HL-60 (cell line): Measurements from ENCODE around the gene STARD3NL.

Experiments
- DNase-seq, 2 experiments: peaks; one replicate each; pipeline ENCODE4 v3.0.0-alpha.2; 2010 to 2020; ENCODE audit warnings: low read depth in 1 of 2, low spot score in 1 of 2
- H3K27ac ChIP-seq: fragments of 250-450 bp; sonication (Bioruptor Pico); replicated peaks from 2 replicates; pipeline ENCODE4 v1.5.1; 2020; ENCODE audit warnings: mild to moderate bottlenecking, moderate library complexity
- H3K27me3 ChIP-seq: fragments of 250-450 bp; sonication (Bioruptor Pico); 2 replicates; pipeline ENCODE4 v1.5.1; 2021; ENCODE audit warnings: mild to moderate bottlenecking, moderate library complexity; ENCODE audit not compliant: insufficient read depth, poor library complexity, severe bottlenecking
- H3K4me3 ChIP-seq: replicated peaks from 2 replicates; pipeline ENCODE4 v1.5.1; 2011; ENCODE audit warnings: mild to moderate bottlenecking, control low read depth, low read length; ENCODE audit not compliant: insufficient read depth
- GABPA ChIP-seq: IDR thresholded peaks from 2 replicates; pipeline ENCODE4 v1.6.1; 2012; ENCODE audit warnings: low read depth
- POLR2AphosphoS5 ChIP-seq: IDR thresholded peaks from 2 replicates; pipeline ENCODE4 v1.6.1; 2012; ENCODE audit warnings: low read depth
- SPI1 ChIP-seq: IDR thresholded peaks from 2 replicates; pipeline ENCODE4 v1.6.1; 2012; ENCODE audit warnings: low read depth, mild to moderate bottlenecking, borderline replicate concordance
- TF ChIP-seq, protein P1 (sequence below): IDR thresholded peaks from 2 replicates; pipeline ENCODE4 v1.6.1; 2012; ENCODE audit warnings: low read depth; ENCODE audit not compliant: insufficient replicate concordance
- TF ChIP-seq, protein P2 (sequence below): IDR thresholded peaks from one replicate; pipeline ENCODE4 v1.5.1; 2011; ENCODE audit warnings: low read length, control low read depth, inconsistent platforms; ENCODE audit not compliant: insufficient read depth

STARD3NL gene

DNA sequence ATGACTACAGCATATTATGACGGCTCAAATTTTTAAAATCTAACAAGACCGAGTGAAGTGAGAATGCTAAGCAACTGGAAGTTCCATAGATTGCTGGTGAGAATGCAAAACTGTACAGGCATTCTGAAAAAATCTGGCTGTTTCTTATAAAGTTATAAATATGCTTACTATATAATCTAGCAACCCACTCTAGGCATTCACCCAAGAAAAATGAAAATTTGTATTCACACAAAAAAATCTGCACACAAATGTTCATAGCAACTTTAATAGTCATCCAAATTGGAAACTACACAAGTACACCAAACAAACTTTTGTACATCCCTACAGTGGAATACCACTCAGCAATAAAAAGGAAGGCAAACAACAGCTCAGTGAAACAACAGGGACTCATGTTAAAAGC, 39.9 kb upstream of the STARD3NL start:
- no peak overlapping the region for H3K4me3 ChIP-seq

DNA sequence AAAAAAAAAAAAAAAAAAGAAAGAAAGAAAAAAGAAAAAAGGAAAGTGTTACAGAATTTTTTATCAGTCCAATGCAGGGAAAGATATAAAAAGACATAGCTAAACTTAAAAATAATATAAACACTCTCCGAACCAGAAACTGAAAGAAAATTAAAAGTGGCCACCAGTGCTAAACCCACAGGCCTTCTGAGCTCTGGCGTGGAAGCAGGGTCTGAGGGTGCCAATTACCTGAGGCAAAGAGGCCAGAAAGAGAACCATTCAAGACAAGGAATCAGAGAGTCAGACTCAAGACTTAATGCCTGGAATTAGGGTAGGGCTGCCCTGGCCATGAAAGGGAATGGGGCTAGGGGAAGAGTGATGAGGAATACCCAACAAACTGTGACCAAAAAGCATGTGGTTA, 36.9 kb upstream of the STARD3NL start:
- H3K4me3 ChIP-seq: no peak overlapping the region

More for the DNA sequence above, 39.9 kb upstream of the STARD3NL start:
- no peak for DNase-seq
- H3K27ac ChIP-seq: no peak overlapping the region
- H3K27me3 ChIP-seq: no peaks in the 10 kb centered on the region
- TF ChIP-seq GABPA (no peak), SPI1 (no peak), POLR2AphosphoS5 (no peak)
- TF ChIP-seq, protein P1, sequence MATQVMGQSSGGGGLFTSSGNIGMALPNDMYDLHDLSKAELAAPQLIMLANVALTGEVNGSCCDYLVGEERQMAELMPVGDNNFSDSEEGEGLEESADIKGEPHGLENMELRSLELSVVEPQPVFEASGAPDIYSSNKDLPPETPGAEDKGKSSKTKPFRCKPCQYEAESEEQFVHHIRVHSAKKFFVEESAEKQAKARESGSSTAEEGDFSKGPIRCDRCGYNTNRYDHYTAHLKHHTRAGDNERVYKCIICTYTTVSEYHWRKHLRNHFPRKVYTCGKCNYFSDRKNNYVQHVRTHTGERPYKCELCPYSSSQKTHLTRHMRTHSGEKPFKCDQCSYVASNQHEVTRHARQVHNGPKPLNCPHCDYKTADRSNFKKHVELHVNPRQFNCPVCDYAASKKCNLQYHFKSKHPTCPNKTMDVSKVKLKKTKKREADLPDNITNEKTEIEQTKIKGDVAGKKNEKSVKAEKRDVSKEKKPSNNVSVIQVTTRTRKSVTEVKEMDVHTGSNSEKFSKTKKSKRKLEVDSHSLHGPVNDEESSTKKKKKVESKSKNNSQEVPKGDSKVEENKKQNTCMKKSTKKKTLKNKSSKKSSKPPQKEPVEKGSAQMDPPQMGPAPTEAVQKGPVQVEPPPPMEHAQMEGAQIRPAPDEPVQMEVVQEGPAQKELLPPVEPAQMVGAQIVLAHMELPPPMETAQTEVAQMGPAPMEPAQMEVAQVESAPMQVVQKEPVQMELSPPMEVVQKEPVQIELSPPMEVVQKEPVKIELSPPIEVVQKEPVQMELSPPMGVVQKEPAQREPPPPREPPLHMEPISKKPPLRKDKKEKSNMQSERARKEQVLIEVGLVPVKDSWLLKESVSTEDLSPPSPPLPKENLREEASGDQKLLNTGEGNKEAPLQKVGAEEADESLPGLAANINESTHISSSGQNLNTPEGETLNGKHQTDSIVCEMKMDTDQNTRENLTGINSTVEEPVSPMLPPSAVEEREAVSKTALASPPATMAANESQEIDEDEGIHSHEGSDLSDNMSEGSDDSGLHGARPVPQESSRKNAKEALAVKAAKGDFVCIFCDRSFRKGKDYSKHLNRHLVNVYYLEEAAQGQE: no peak
- TF ChIP-seq, protein P2, sequence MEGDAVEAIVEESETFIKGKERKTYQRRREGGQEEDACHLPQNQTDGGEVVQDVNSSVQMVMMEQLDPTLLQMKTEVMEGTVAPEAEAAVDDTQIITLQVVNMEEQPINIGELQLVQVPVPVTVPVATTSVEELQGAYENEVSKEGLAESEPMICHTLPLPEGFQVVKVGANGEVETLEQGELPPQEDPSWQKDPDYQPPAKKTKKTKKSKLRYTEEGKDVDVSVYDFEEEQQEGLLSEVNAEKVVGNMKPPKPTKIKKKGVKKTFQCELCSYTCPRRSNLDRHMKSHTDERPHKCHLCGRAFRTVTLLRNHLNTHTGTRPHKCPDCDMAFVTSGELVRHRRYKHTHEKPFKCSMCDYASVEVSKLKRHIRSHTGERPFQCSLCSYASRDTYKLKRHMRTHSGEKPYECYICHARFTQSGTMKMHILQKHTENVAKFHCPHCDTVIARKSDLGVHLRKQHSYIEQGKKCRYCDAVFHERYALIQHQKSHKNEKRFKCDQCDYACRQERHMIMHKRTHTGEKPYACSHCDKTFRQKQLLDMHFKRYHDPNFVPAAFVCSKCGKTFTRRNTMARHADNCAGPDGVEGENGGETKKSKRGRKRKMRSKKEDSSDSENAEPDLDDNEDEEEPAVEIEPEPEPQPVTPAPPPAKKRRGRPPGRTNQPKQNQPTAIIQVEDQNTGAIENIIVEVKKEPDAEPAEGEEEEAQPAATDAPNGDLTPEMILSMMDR: no peak

DNA sequence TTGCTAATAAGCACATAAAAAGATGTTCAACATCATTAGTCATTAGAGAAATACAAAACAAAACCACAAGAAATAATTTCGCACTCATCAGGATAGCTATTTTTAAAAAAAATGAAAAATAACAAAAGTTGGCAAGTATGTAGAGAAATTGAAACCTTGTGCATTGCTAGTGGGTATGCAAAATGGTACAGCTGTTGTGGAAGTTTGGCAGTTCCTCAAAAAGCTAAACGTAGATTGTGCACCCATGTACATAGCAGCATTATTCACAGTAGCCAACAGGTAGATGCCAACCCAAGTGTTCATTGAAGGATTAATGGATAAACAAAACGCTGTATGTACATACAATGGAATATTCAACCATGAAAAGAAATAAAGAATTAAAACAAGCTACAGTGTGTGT, 35.3 kb upstream of the STARD3NL start:
- Histone ChIP-seq H3K27me3 (no peaks in the 10 kb centered on the region), H3K27ac (no peak overlapping the region), H3K4me3 (no peak overlapping the region)
- no peak for DNase-seq
- no peak for TF ChIP-seq POLR2AphosphoS5
- TF ChIP-seq GABPA: no peak
- TF ChIP-seq, protein P2: no peak
- TF ChIP-seq, protein P1: no peak
- TF ChIP-seq SPI1: peak; percentile 44; the same call in 1 of the 2 replicates

More for the DNA sequence above, 36.9 kb upstream of the STARD3NL start:
- no peak for TF ChIP-seq SPI1
- TF ChIP-seq, protein P2: no peak
- TF ChIP-seq, protein P1: no peak
- no peak for TF ChIP-seq GABPA
- no peak for TF ChIP-seq POLR2AphosphoS5
- H3K27ac ChIP-seq: no peak overlapping the region
- no peaks in the 10 kb centered on the region for H3K27me3 ChIP-seq
- DNase-seq: no peak
